Activated CD4-positive, CD25-positive, alpha-beta regulatory T cell (primary cell): ENCODE data around the gene SNAPC4.
"Not testable (repeated sequence)": the region's sequence is repeated elsewhere in the genome, so short reads cannot be mapped to it uniquely, and the experiment has no call there.

ENCODE experiments used
- DNase-seq, 4 experiments: peaks; one replicate each; lab custom pipeline; 2025; lab: John Stamatoyannopoulos, UW

The SNAPC4 gene

GRCh38 chr9:136355616-136356557 lies 44.1 kb downstream of the SNAPC4 start:
- DNase-seq: no peak

GRCh38 chr9:136354592-136355085 lies 45.3 kb downstream of the SNAPC4 start:
- no peak for DNase-seq

GRCh38 chr9:136353757-136354488 lies 46.0 kb downstream of the SNAPC4 start:
- DNase-seq: no peak

GRCh38 chr9:136353088-136353487 lies 46.9 kb downstream of the SNAPC4 start:
- no peak for DNase-seq

- DNase-seq: no peak
Measured at GRCh38 chr9:136352682-136353081, 47.3 kb downstream of the SNAPC4 start.

- DNase-seq: not testable (repeated sequence)
Measured at GRCh38 chr9:136351868-136352267, 48.1 kb downstream of the SNAPC4 start.

GRCh38 chr9:136351252-136351800 lies 48.6 kb downstream of the SNAPC4 start:
- no peak for DNase-seq
